Retinal pigment epithelial cell (primary cell): Measurements from ENCODE around the gene AURKAIP1.
"Not testable (repeated sequence)": the region's sequence is repeated elsewhere in the genome, so short reads cannot be mapped to it uniquely, and the experiment has no call there.

Experiments
- DNase-seq: peaks from one replicate; pipeline ENCODE4 v3.0.0-alpha.2; 2010; ENCODE audit warnings: low read depth
- H3K4me3 ChIP-seq: 2 replicates; pipeline ENCODE4 v1.5.1; 2011; ENCODE audit warnings: mild to moderate bottlenecking, low read length, control low read depth, moderate library complexity
- CTCF ChIP-seq: conservative IDR thresholded peaks from 2 replicates; pipeline ENCODE4 v1.5.1; 2011; ENCODE audit warnings: low read depth, low read length, control low read depth, inconsistent platforms

The AURKAIP1 gene

GRCh38 chr1:1370771-1371300, 4.2 kb downstream of the AURKAIP1 start:
- no peak for TF ChIP-seq CTCF
- no peak for DNase-seq
- H3K4me3 ChIP-seq, result no peak overlapping the region

- DNase-seq, result not testable (repeated sequence)
Measured at GRCh38 chr1:1370094-1370493, 4.9 kb downstream of the AURKAIP1 start.

GRCh38 chr1:1367315-1367714, 7.7 kb downstream of the AURKAIP1 start:
- H3K4me3 ChIP-seq, result no peak overlapping the region
- no peak for TF ChIP-seq CTCF
- no peak for DNase-seq

More at GRCh38 chr1:1370094-1370493, 4.9 kb downstream of the AURKAIP1 start:
- not testable (repeated sequence) for H3K4me3 ChIP-seq

- H3K4me3 ChIP-seq, result no peak overlapping the region
- TF ChIP-seq CTCF, result no peak
- no peak for DNase-seq
Measured at GRCh38 chr1:1366699-1367066, 8.3 kb downstream of the AURKAIP1 start.

GRCh38 chr1:1365875-1366698, 8.9 kb downstream of the AURKAIP1 start:
- H3K4me3 ChIP-seq, result no peak overlapping the region
- no peak for DNase-seq
- no peak for TF ChIP-seq CTCF

GRCh38 chr1:1364266-1364665, 10.7 kb downstream of the AURKAIP1 start:
- DNase-seq, result no peak
- no peak overlapping the region for H3K4me3 ChIP-seq
- no peak for TF ChIP-seq CTCF

GRCh38 chr1:1361982-1362423, 13.0 kb downstream of the AURKAIP1 start:
- no peak for DNase-seq
- peak; percentile 4 for TF ChIP-seq CTCF
- no peak overlapping the region for H3K4me3 ChIP-seq
